Cardiac septum (tissue), 1 donor: Measurements from ENCODE around the gene MROH2B. TPM values are rescaled to one million over a fixed set of nuclear protein-coding genes. Genes with fewer than 3 reads are reported as not detected.

ENCODE experiments used
- DNase-seq: peaks from one replicate; pipeline ENCODE4 v3.0.0-alpha.2; 2020; ENCODE audit warnings: low spot score
- intact Hi-C: fragments of 100-400 bp; cut with DNase I; formaldehyde crosslinking; loops from one replicate; pipeline ENCODE4 v1.14.0; 2022
- total RNA-seq: library from RNA; stranded (reverse); fragmentation: NEBNext Ultra II Directional; extraction: Animal tissue kit (Norgen Biotek cat#: 25700); gene quantifications from one replicate; pipeline ENCODE4 v1.2.1, GENCODE V29; 2021
- donor health status: DM: no; HTN: no; CAD: no.

Gene MROH2B
- total RNA-seq, 1 donor from 2014 or later = not detected

DNA sequence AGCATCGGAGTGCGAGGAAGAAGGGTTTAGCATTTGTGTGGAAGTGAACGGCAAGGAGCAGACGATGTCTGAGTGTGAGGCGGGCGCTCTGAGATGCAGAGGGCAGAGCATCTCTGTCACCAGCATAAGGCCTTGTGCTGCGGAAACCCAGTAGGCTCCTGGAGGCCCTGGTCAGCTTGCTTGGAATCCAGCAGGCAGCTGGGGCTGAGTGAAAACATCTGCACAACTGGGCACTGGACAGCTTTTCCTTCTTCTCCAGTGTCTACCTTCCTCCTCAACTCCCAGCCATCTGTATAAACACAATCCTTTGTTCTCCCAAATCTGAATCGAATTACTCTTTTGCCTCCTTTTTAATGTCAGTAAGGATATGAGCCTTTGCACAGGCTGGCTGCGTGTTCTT, 89.7 kb downstream of the MROH2B start:
- no peak for DNase-seq
- intact Hi-C loops = no loop called here

DNA sequence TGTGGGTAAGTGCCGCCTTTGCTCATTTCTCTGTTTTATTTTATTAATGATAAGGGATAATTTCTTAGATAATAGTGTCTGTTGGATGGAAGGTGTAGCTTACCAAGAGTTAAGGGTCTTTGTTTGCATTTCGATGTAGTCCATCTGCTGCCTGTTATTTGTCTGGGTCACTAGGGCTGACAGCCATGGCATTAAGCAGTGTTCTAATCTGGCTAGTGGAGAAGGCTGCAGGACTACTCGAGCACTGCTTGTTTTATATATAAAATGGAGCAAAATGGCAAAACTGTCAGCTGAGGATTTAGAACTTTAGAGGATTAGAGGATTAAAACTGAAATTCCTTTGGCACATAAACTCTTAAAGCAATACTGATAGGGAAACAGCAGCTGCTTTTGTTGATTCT, 94.3 kb downstream of the MROH2B start:
- no peak for DNase-seq
- intact Hi-C loops = no loop called here

DNA sequence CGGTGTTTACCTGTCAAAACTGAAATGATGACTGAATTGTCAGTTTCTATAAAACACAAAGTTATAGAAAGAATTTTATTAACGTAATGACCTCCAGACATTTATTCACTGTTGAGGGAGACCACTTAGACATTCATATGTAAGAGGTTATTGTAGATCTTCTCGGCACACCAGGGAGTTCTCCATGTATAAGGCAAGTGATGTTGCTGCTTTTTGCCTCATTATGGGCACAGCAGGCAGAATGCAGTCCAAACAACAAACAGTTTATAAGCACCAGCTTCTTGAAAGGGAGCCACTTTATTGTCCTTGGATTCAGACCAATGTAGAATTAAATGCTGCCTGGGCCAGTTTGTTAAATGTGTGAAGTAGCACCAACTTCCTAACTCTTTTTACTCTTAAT, 95.1 kb downstream of the MROH2B start:
- intact Hi-C loops = no loop called here
- no peak for DNase-seq

DNA sequence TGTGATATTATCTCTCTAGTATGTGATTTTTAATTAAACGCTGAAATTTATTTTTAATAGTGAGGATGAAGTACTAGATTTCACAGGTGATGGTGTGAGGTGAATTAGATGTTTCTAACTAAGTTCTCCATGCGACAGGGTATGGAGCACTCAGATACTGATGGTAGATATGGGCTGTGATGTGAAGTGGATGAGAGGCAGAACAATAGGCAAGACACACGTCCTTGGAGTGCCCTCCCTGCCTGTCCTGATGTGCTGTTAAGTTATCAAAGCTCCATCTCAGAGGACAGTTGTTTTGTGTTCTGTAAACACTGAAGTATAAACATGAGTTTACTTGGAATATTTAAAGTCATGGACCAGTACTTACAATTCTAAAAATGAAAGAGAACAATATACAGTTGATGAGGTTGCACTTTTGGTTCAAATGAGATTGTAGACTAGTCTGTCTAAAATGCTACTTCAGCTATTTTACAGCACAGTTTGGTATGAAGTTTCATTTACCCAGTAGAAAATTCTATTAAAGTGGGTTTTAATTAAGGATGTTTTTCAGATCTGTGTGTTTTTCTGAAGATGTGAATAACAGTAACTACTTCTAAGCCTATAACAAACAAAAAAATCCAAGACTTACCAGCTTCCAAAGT, 97.7 kb downstream of the MROH2B start:
- intact Hi-C loops = no loop called here
- DNase-seq = no peak

DNA sequence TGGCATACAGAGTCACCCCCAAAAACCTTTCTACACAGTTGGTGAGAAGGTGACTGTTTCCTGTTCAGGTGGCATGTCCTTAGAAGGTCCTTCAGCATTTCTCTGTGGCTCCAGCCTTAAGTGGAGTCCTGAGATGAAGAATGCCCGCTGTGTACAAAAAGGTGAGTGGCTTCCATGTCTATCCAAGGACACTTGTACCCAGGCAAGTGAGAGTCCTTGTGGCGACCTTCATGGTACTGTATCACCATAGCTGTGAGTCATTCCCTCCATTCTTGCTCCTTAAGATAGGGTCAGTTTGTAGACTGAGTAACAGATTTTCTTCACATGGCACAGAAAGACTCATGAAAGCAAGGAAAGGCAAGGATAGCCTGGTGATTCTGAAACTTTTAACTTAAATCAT, 98.7 kb downstream of the MROH2B start:
- intact Hi-C loops = no loop called here
- DNase-seq = no peak

DNA sequence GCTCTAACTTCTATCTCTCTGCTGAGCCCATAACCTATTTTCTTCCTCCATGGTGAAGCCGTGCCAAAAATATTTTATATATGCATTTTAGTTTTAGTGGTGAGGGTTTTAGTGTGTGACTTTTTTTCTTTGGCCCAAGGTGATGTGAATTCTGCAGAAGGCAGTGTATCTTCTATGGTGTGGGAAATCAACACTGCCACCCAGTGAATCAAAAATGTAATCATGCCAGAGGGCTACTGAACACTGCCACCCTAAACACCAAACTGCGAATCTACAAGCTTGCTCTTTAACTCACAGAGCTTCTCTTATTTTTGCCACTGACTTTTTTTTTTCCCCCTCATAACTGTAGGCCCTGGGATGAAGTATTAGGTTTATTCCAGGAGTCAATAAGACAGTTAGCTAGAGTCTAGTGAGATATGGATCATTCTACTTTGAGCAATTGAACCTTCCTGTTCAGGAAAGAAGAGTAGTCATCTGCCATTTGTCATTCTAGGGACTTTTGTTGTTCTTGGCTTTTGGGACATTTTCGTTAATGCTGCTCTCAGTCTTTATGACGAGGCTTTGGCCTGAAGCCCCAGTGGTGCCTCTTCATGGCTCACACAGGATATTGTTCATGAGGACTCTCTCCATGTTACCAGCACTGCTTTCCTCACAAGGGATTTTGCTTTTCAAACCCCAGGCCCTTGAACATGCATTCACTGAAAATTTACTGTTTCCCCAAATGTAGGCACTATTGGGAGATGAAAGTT, 108.8 kb downstream of the MROH2B start:
- DNase-seq = no peak
- intact Hi-C loops = no loop called here

DNA sequence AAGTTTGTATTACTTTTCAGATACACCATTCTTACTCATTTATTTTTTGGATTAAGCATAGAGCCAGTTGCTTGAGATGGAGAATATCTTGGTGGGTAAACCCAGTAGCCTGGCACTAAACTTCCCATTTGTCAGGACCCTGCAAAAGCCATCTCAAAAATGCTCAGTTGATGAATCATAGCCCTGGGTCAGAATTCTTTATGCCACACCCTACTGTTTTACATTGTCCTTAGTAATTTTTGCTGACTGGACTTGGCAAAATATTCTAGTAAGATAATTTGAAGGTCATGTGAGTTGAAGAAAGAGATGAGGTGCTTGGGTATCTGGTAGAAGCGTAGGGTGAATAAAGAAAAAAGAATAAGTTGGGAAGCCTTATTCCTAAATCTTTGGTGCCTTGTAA, 111.1 kb downstream of the MROH2B start:
- intact Hi-C loops = no loop called here
- no peak for DNase-seq

DNA sequence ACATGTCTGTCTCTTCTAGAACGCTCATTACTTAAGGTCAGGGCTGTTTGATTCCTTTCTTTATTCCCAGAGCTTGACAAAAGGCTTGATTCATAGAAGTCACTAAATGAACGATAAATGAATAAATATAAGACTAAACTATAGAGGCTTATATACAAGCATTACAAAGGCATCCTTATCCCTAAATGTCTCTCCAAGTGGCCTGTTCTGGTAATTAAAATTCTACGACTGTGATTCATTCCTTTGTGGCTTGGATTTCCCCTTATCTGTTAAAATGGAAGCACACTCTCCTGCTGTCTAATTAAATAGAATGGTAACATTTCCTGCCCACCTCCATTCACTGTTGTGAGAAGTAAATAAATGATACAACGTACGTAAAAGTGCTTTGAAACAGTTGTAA, 112.3 kb downstream of the MROH2B start:
- intact Hi-C loops = no loop called here
- no peak for DNase-seq

DNA sequence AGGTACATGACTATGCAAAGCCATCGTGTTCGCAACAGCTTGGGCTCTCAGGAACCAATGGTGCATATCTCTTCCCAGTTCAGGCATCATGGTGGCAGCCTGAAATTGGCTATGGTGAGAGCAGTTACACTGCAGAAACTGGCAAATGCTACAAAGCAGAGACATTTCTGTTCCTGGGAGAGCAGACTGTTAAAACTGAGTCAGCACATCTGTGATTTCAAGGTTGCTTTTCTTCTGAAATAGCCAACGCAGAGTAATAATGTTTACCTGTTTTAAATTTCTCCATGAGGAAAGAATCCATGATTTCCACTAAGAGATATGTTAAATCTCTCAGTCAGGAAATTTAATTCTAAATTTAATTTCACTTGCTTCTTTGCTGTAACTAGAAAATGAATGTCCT, 114.1 kb downstream of the MROH2B start:
- intact Hi-C loops = no loop called here
- no peak for DNase-seq

DNA sequence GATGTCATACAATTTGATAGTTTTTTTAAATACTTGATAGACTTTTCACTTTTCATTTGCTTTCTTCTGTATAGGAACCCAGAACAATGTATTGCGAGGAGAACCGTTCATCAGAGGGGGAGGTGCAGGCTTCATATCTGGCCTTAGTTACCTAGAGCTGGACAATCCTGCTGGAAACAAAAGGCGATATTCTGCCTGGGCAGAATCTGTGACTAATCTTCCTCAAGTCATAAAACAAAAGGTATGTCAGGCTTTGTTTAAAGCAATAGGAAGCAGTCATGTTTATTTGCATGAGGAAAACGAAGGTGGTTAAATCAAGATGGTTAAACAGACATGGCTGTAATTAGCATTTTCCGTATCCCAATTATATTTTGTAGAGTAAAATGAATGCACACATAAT, 115.8 kb downstream of the MROH2B start:
- no peak for DNase-seq
- intact Hi-C loops = no loop called here

Other genes with a start within 250 kb of the MROH2B start
- 510 TPM for gene RPL37, start 236.1 kb downstream of the MROH2B start, total RNA-seq
- 6.2 TPM for gene CARD6, start 230.0 kb downstream of the MROH2B start, total RNA-seq
- gene C7, start 161.8 kb downstream of the MROH2B start, total RNA-seq = 84.1 TPM
- gene C6, start 142.2 kb upstream of the MROH2B start, total RNA-seq = 25.8 TPM